Loucy (cell line): ENCODE measurements around the gene CPLANE1.

Source experiments
- EZH2phosphoT487 ChIP-seq: fragments of 200-600 bp; IDR thresholded peaks from 2 replicates; pipeline ENCODE4 v1.6.1; 2018; ENCODE audit warnings: antibody characterized with exemption, mild to moderate bottlenecking, moderate library complexity, borderline replicate concordance
- TF ChIP-seq, protein P1 (sequence below): fragments of 200-600 bp; sonication (generic); conservative IDR thresholded peaks from 2 replicates; pipeline ENCODE4 v1.5.1; 2014; ENCODE audit warnings: mild to moderate bottlenecking, antibody characterized with exemption, low read length

GRCh38 chr5:37146896-37147295 is 102.3 kb downstream of the CPLANE1 start:
- TF ChIP-seq, protein P1, sequence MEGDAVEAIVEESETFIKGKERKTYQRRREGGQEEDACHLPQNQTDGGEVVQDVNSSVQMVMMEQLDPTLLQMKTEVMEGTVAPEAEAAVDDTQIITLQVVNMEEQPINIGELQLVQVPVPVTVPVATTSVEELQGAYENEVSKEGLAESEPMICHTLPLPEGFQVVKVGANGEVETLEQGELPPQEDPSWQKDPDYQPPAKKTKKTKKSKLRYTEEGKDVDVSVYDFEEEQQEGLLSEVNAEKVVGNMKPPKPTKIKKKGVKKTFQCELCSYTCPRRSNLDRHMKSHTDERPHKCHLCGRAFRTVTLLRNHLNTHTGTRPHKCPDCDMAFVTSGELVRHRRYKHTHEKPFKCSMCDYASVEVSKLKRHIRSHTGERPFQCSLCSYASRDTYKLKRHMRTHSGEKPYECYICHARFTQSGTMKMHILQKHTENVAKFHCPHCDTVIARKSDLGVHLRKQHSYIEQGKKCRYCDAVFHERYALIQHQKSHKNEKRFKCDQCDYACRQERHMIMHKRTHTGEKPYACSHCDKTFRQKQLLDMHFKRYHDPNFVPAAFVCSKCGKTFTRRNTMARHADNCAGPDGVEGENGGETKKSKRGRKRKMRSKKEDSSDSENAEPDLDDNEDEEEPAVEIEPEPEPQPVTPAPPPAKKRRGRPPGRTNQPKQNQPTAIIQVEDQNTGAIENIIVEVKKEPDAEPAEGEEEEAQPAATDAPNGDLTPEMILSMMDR: no peak
- no peak for TF ChIP-seq EZH2phosphoT487
